K562 (cell line): ENCODE data around the gene DNMT1. TPM values are rescaled to one million over a fixed set of nuclear protein-coding genes. Genes with fewer than 3 reads are reported as not detected.

Experiments
- KLF6 ChIP-seq: fragments of 250-450 bp; sonication (Bioruptor Pico); IDR thresholded peaks from 2 replicates; pipeline ENCODE4 v1.4.0; 2020; ENCODE audit warnings: mild to moderate bottlenecking, moderate library complexity, borderline replicate concordance
- RBM25 ChIP-seq: fragments of 200-400 bp; formaldehyde crosslinking; IDR thresholded peaks from 2 replicates; pipeline ENCODE4 v1.6.1; 2018; ENCODE audit warnings: low read length, low read depth, moderate library complexity; ENCODE audit not compliant: severe bottlenecking
- ZNF644 ChIP-seq: fragments of 200-800 bp; sonication (Bioruptor generic); IDR thresholded peaks from 2 replicates; pipeline ENCODE4 v1.6.1; 2016; ENCODE audit warnings: low read depth, missing genetic modification characterization, missing compliant biosample characterization
- polyA plus RNA-seq, 8 experiments: library from polyadenylated mRNA; depleted of rRNA in 4 of 8; stranded (reverse) in 5 of 8; unstranded in 3 of 8; fragments of >200 nt; fragmentation: Nextera tagmentation in 2 of 8; fragmentation: Illumina TruSeq in 1 of 8; extraction: Ambion mirVana in 2 of 8; extraction: Trizol in 1 of 8; gene quantifications; 2 replicates each; pipeline versions ENCODE4 v1.2.1 to v1.2.3, GENCODE V29; 2011 to 2014; ENCODE audit warnings: inconsistent platforms in 1 of 8, missing spikeins in 1 of 8
- total RNA-seq, 7 experiments: library from RNA; depleted of rRNA in 6 of 7; stranded (reverse); fragments of >200 nt in 6 of 7; fragmentation: Illumina TruSeq in 2 of 7; extraction: Trizol in 2 of 7; gene quantifications; 2 replicates each; pipeline versions ENCODE4 v1.2.1 to v1.2.3, GENCODE V29; 2011 to 2021; ENCODE audit warnings: low replicate concordance in 1 of 7
- TF ChIP-seq, protein P1 (sequence below): fragments of 450-650 bp; IDR thresholded peaks from 2 replicates; pipeline ENCODE4 v1.7.0; 2016; ENCODE audit warnings: borderline replicate concordance
- TF ChIP-seq, protein P2 (sequence below): fragments of 450-650 bp; IDR thresholded peaks from 2 replicates; pipeline ENCODE4 v1.6.1; 2016; ENCODE audit warnings: missing biosample characterization, missing genetic modification characterization
- TF ChIP-seq, protein P3 (sequence below): fragments of 150-350 bp; IDR thresholded peaks from 2 replicates; pipeline ENCODE4 v1.6.1; 2014; ENCODE audit warnings: low read depth, mild to moderate bottlenecking, low read length, borderline replicate concordance
- TF ChIP-seq, protein P4 (sequence below): conservative IDR thresholded peaks from 2 replicates; pipeline ENCODE4 v1.6.1; 2011; ENCODE audit warnings: low read depth, mild to moderate bottlenecking, low read length; ENCODE audit not compliant: control insufficient read depth
- TF ChIP-seq, protein P5 (sequence below): fragments of 450-650 bp; IDR thresholded peaks from 2 replicates; pipeline ENCODE4 v1.6.1; 2016
- TF ChIP-seq, protein P6 (sequence below): sonication (generic); formaldehyde crosslinking; IDR thresholded peaks from 2 replicates; pipeline ENCODE4 v1.8.0; 2022; ENCODE audit warnings: missing genetic modification reagents, mild to moderate bottlenecking, borderline replicate concordance

The DNMT1 gene
- total and polyA plus RNA-seq, 9 of the 15 experiments (the other 6 are each of a cell fraction or from before 2014, with no cell fraction given) = 80.1 to 271 (median 121) TPM

DNA sequence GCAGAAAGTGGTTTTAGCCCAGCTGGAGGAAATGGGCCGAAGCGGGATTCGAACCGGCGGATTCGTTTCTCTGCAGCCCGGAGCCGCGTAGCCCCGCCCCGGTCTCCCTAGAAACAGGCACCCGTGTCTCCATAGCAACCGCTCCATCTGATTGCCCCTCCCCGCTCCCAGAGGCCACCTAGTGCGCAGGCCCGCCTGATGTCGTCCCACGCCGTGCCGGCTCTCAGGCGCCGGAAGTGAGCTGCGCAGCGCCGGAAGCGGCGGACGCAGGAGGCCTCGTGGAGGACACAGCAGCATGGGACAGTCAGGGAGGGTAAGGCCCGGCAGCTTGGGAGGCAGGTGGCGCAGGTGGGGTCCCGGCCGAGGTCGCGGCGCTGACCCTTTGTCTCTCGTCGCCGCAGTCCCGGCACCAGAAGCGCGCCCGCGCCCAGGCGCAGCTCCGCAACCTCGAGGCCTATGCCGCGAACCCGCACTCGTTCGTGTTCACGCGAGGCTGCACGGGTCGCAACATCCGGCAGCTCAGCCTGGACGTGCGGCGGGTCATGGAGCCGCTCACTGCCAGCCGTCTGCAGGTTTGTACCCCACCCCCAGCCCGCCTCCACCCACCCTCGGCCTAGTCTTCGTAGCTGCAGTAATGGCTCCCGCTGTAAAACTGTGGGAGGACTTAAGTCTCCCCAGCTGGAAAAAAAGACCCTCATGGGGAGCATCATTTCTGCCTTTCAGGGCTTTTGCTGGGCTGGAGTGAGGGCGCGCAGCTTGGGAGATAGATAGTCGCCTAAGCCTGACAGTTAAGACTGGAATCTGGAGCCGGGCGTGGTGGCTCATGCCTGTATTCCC is 88.4 kb downstream of the DNMT1 start, which contains the start of gene PPAN (continued):
- TF ChIP-seq, protein P1, sequence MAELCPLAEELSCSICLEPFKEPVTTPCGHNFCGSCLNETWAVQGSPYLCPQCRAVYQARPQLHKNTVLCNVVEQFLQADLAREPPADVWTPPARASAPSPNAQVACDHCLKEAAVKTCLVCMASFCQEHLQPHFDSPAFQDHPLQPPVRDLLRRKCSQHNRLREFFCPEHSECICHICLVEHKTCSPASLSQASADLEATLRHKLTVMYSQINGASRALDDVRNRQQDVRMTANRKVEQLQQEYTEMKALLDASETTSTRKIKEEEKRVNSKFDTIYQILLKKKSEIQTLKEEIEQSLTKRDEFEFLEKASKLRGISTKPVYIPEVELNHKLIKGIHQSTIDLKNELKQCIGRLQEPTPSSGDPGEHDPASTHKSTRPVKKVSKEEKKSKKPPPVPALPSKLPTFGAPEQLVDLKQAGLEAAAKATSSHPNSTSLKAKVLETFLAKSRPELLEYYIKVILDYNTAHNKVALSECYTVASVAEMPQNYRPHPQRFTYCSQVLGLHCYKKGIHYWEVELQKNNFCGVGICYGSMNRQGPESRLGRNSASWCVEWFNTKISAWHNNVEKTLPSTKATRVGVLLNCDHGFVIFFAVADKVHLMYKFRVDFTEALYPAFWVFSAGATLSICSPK = no peak
- TF ChIP-seq, protein P2, sequence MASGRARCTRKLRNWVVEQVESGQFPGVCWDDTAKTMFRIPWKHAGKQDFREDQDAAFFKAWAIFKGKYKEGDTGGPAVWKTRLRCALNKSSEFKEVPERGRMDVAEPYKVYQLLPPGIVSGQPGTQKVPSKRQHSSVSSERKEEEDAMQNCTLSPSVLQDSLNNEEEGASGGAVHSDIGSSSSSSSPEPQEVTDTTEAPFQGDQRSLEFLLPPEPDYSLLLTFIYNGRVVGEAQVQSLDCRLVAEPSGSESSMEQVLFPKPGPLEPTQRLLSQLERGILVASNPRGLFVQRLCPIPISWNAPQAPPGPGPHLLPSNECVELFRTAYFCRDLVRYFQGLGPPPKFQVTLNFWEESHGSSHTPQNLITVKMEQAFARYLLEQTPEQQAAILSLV (tag) = no peak
- TF ChIP-seq, protein P3, sequence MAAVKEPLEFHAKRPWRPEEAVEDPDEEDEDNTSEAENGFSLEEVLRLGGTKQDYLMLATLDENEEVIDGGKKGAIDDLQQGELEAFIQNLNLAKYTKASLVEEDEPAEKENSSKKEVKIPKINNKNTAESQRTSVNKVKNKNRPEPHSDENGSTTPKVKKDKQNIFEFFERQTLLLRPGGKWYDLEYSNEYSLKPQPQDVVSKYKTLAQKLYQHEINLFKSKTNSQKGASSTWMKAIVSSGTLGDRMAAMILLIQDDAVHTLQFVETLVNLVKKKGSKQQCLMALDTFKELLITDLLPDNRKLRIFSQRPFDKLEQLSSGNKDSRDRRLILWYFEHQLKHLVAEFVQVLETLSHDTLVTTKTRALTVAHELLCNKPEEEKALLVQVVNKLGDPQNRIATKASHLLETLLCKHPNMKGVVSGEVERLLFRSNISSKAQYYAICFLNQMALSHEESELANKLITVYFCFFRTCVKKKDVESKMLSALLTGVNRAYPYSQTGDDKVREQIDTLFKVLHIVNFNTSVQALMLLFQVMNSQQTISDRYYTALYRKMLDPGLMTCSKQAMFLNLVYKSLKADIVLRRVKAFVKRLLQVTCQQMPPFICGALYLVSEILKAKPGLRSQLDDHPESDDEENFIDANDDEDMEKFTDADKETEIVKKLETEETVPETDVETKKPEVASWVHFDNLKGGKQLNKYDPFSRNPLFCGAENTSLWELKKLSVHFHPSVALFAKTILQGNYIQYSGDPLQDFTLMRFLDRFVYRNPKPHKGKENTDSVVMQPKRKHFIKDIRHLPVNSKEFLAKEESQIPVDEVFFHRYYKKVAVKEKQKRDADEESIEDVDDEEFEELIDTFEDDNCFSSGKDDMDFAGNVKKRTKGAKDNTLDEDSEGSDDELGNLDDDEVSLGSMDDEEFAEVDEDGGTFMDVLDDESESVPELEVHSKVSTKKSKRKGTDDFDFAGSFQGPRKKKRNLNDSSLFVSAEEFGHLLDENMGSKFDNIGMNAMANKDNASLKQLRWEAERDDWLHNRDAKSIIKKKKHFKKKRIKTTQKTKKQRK = no peak
- no peak for TF ChIP-seq KLF6 (CRISPR knock-in tag)
- TF ChIP-seq RBM25 = no peak
- TF ChIP-seq, protein P4, sequence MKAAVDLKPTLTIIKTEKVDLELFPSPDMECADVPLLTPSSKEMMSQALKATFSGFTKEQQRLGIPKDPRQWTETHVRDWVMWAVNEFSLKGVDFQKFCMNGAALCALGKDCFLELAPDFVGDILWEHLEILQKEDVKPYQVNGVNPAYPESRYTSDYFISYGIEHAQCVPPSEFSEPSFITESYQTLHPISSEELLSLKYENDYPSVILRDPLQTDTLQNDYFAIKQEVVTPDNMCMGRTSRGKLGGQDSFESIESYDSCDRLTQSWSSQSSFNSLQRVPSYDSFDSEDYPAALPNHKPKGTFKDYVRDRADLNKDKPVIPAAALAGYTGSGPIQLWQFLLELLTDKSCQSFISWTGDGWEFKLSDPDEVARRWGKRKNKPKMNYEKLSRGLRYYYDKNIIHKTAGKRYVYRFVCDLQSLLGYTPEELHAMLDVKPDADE = peak; percentile 97
- TF ChIP-seq, protein P5, sequence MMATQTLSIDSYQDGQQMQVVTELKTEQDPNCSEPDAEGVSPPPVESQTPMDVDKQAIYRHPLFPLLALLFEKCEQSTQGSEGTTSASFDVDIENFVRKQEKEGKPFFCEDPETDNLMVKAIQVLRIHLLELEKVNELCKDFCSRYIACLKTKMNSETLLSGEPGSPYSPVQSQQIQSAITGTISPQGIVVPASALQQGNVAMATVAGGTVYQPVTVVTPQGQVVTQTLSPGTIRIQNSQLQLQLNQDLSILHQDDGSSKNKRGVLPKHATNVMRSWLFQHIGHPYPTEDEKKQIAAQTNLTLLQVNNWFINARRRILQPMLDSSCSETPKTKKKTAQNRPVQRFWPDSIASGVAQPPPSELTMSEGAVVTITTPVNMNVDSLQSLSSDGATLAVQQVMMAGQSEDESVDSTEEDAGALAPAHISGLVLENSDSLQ = peak; percentile 63
- TF ChIP-seq ZNF644 = no peak
- TF ChIP-seq, protein P6, sequence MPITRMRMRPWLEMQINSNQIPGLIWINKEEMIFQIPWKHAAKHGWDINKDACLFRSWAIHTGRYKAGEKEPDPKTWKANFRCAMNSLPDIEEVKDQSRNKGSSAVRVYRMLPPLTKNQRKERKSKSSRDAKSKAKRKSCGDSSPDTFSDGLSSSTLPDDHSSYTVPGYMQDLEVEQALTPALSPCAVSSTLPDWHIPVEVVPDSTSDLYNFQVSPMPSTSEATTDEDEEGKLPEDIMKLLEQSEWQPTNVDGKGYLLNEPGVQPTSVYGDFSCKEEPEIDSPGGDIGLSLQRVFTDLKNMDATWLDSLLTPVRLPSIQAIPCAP = no peak
